ENCODE measurements around the gene MRPS2. TPM values are rescaled to one million over a fixed set of nuclear protein-coding genes. Genes with fewer than 3 reads are reported as not detected.
A peak's percentile ranks its signal among the peaks of the same experiment; 100 is the strongest.

MRPS2 gene
- total and polyA plus RNA-seq, 2 of the 4 experiments (the other 2 are of a cell fraction), result 53.1 to 104 TPM

DNA sequence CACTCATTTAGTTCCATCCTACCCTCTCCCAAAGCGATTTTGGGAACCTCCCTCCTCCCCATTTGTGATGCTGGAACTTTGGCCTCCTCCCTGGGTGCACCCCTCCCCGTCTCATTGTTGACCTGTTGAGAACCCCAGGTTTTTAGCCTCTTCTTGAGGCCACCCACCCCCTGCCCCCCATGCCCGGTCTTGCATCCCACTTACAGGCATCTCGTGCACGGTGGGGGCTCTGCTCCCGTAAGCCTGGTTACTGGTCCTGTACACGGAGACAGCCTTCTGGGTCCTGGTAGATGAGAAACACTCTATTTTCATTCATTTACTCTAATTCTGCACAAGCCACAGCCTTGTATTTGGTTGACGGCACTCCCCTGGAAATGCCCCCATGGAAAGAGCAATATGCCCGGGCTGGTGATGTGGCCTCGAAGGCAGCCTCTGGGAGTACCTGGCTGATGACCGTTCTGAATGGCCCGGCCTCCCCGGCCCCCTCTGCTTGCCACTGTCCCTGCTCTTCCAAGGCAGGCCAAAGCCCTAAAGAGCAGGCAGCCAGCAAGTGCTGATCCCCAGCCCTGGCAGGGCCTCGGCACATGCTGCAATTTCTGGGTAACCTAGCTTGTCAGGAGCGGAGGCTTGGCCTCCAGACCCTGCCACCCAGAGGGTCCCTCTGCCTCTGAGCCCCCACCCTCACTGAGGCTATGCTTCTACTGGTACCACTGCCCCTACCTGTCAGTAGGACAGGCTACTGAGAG is 1.9 kb upstream of the MRPS2 start:
- peaks cover 12% of the 10 kb centered on the region for H3K36me3 ChIP-seq (ENCODE audit: control insufficient read depth, insufficient read depth, low read length)
- no peak overlapping the region for H3K23ac ChIP-seq (ENCODE audit: low read depth, low read length)
- TF ChIP-seq USF2 (IDR thresholded peaks at IDR 0.05; ENCODE audit: low read depth, low read length), result no peak
- no peak for TF ChIP-seq RFX5 (IDR thresholded peaks at IDR 0.05; ENCODE audit: low read depth, low read length)
- TF ChIP-seq, protein P1, sequence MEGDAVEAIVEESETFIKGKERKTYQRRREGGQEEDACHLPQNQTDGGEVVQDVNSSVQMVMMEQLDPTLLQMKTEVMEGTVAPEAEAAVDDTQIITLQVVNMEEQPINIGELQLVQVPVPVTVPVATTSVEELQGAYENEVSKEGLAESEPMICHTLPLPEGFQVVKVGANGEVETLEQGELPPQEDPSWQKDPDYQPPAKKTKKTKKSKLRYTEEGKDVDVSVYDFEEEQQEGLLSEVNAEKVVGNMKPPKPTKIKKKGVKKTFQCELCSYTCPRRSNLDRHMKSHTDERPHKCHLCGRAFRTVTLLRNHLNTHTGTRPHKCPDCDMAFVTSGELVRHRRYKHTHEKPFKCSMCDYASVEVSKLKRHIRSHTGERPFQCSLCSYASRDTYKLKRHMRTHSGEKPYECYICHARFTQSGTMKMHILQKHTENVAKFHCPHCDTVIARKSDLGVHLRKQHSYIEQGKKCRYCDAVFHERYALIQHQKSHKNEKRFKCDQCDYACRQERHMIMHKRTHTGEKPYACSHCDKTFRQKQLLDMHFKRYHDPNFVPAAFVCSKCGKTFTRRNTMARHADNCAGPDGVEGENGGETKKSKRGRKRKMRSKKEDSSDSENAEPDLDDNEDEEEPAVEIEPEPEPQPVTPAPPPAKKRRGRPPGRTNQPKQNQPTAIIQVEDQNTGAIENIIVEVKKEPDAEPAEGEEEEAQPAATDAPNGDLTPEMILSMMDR (conservative IDR thresholded peaks at IDR 0.05; ENCODE audit: low read depth, low read length), result no peak
- no peak for TF ChIP-seq FOS (IDR thresholded peaks at IDR 0.05; ENCODE audit: low read depth, low read length)
- no peak for TF ChIP-seq CHD1 (IDR thresholded peaks at IDR 0.05; ENCODE audit: low read depth, low read length)
- ATAC-seq (ENCODE audit: low read depth) (no peak), DNase-seq (no peak)
- H4K8ac ChIP-seq (ENCODE audit: low read depth in 2 of 2, low read length in 2 of 2), result no peak overlapping the region
- H3K4me1 ChIP-seq (ENCODE audit: control insufficient read depth, insufficient read depth, low read length), result peaks cover 6% of the 10 kb centered on the region; the same call in 1 of the 2 replicates
- no TSS peak for BruUV-seq (replicated peaks)
- H2BK15ac ChIP-seq (ENCODE audit: low read depth, low read length), result no peak overlapping the region
- H3K4me2 ChIP-seq (ENCODE audit: low read depth, low read length), result no peak overlapping the region
- 84% methylated on average over 9 of the region's 15 CpGs; no CpG with 5 or more reads in 1 of the 2 experiments for WGBS, 2 experiments (ENCODE audit: extremely low coverage in 2 of 2, insufficient read length in 1 of 2)
- H2BK20ac ChIP-seq (ENCODE audit: low read depth, low read length), result no peak overlapping the region
- H3K9me3 ChIP-seq (ENCODE audit: control insufficient read depth, insufficient read depth, low read length), result no peaks in the 10 kb centered on the region
- H2AFZ ChIP-seq (replicated peaks; ENCODE audit: low read length, poor library complexity), result peak overlapping the region; percentile 37
- no peak overlapping the region for H2BK5ac ChIP-seq (ENCODE audit: low read depth, low read length, poor library complexity, severe bottlenecking)
- no peak overlapping the region for H4K91ac ChIP-seq (ENCODE audit: insufficient read depth, low read depth, low read length)
- H3K14ac ChIP-seq (replicated peaks; ENCODE audit: low read depth, low read length), result no peak overlapping the region
- no peak overlapping the region for H3K9ac ChIP-seq (ENCODE audit: low read depth, low read length)
- H3K27ac ChIP-seq (ENCODE audit: insufficient read depth, low read length), result no peak overlapping the region
- no peak overlapping the region for H3K18ac ChIP-seq (ENCODE audit: low read depth, low read length)
- H3K9me1 ChIP-seq (ENCODE audit: insufficient read depth, low read length), result no peaks in the 10 kb centered on the region
- intact Hi-C loops (cut with micrococcal nuclease) (no loop called here), in situ Hi-C loops (cut with MboI; ENCODE audit: low sequenced_read_pairs) (no loop called here), dilution Hi-C loops (cut with HindIII; ENCODE audit: low sequenced_read_pairs, unreplicated experiment) (no loop called here)
- no peak overlapping the region for H3K4me3 ChIP-seq (ENCODE audit: insufficient read depth, low read depth, low read length)
- H2BK120ac ChIP-seq (ENCODE audit: low read depth, low read length), result no peak overlapping the region
- no peak overlapping the region for H3K4ac ChIP-seq (ENCODE audit: low read depth, low read length)
- H3K27me3 ChIP-seq (ENCODE audit: control insufficient read depth, insufficient read depth, low read length), result no peaks in the 10 kb centered on the region
- H2AK5ac ChIP-seq (ENCODE audit: low read depth, low read length), result no peak overlapping the region
- ChIA-PET POLR2A (ENCODE audit: unreplicated experiment) (no interaction called here), CTCF (no interaction called here)
- no peak overlapping the region for H4K5ac ChIP-seq (ENCODE audit: low read depth, low read length)
- peaks cover 19% of the 10 kb centered on the region for H4K20me1 ChIP-seq (ENCODE audit: insufficient read depth, low read length)
- H3K79me1 ChIP-seq (ENCODE audit: low read depth in 1 of 2, low read length in 2 of 2), result peaks cover 4 to 27% of the 10 kb centered on the region in 2 experiments
- no peak overlapping the region for H2AK9ac ChIP-seq (replicated peaks; ENCODE audit: low read depth, low read length, poor library complexity)
- H3K56ac ChIP-seq (ENCODE audit: extremely low read depth, insufficient read depth, low read length), result no peak overlapping the region
